ENCODE data around the gene AHSP.
"Not testable (repeated sequence)": the region's sequence is repeated elsewhere in the genome, so short reads cannot be mapped to it uniquely, and the experiment has no call there.

Gene AHSP

GRCh38 chr16:31503555-31503954 lies 24.1 kb upstream of the AHSP start:
- H3K36me3 ChIP-seq (ENCODE audit: control insufficient read depth, insufficient read depth, low read length): peaks cover 14% of the 10 kb centered on the region
- H3K27me3 ChIP-seq (ENCODE audit: control insufficient read depth, insufficient read depth, low read length); H3K27ac ChIP-seq (ENCODE audit: low read depth, low read length); H3K4me3 ChIP-seq (ENCODE audit: low read length); H3K4me1 ChIP-seq (ENCODE audit: control insufficient read depth, insufficient read depth, low read length); H3K9ac ChIP-seq (ENCODE audit: low read length): not testable (repeated sequence)

- Histone ChIP-seq H3K4me1 (ENCODE audit: control insufficient read depth, insufficient read depth, low read length) (peaks cover 12% of the 10 kb centered on the region), H3K36me3 (ENCODE audit: control insufficient read depth, insufficient read depth, low read length) (peaks cover 10% of the 10 kb centered on the region), H3K9ac (ENCODE audit: low read length) (no peak overlapping the region), H3K27ac (ENCODE audit: low read depth, low read length) (no peak overlapping the region), H3K27me3 (ENCODE audit: control insufficient read depth, insufficient read depth, low read length) (no peaks in the 10 kb centered on the region), H3K4me3 (ENCODE audit: low read length) (no peak overlapping the region)
These were observed 23.5 kb upstream of the AHSP start for GRCh38 chr16:31504159-31504558.

- Histone ChIP-seq H3K36me3 (ENCODE audit: control insufficient read depth, insufficient read depth, low read length) (no peaks in the 10 kb centered on the region), H3K4me1 (ENCODE audit: control insufficient read depth, insufficient read depth, low read length) (peaks cover 14% of the 10 kb centered on the region), H3K27ac (ENCODE audit: low read depth, low read length) (no peak overlapping the region), H3K27me3 (ENCODE audit: control insufficient read depth, insufficient read depth, low read length) (no peaks in the 10 kb centered on the region), H3K4me3 (ENCODE audit: low read length) (no peak overlapping the region), H3K9ac (ENCODE audit: low read length) (no peak overlapping the region)
These were observed 22.2 kb upstream of the AHSP start for GRCh38 chr16:31505483-31505882.

GRCh38 chr16:31507617-31507928 lies 20.1 kb upstream of the AHSP start:
- H3K36me3 ChIP-seq (ENCODE audit: control insufficient read depth, insufficient read depth, low read length): no peaks in the 10 kb centered on the region
- peak overlapping the region; percentile 95 for H3K27ac ChIP-seq (ENCODE audit: low read depth, low read length)
- peak overlapping the region; percentile 98 for H3K4me3 ChIP-seq (ENCODE audit: low read length)
- H3K9ac ChIP-seq (ENCODE audit: low read length): peak overlapping the region; percentile 99
- H3K27me3 ChIP-seq (ENCODE audit: control insufficient read depth, insufficient read depth, low read length): no peaks in the 10 kb centered on the region
- H3K4me1 ChIP-seq (ENCODE audit: control insufficient read depth, insufficient read depth, low read length): peaks cover 14% of the 10 kb centered on the region

GRCh38 chr16:31507929-31508705 lies 19.6 kb upstream of the AHSP start, which contains the start of gene RUSF1:
RUSF1 (minus strand) TSS chr16:31508391; CDS start chr16:31508373, 18 bp downstream.
- Histone ChIP-seq H3K4me1 (ENCODE audit: control insufficient read depth, insufficient read depth, low read length) (peaks cover 14% of the 10 kb centered on the region), H3K27me3 (ENCODE audit: control insufficient read depth, insufficient read depth, low read length) (no peaks in the 10 kb centered on the region), H3K9ac (ENCODE audit: low read length) (peak within 1 kb of the TSS; percentile 99), H3K27ac (ENCODE audit: low read depth, low read length) (peak within 1 kb of the TSS; percentile 95), H3K36me3 (ENCODE audit: control insufficient read depth, insufficient read depth, low read length) (no peaks in the 10 kb centered on the region), H3K4me3 (ENCODE audit: low read length) (peak within 1 kb of the TSS; percentile 98)

DNA sequence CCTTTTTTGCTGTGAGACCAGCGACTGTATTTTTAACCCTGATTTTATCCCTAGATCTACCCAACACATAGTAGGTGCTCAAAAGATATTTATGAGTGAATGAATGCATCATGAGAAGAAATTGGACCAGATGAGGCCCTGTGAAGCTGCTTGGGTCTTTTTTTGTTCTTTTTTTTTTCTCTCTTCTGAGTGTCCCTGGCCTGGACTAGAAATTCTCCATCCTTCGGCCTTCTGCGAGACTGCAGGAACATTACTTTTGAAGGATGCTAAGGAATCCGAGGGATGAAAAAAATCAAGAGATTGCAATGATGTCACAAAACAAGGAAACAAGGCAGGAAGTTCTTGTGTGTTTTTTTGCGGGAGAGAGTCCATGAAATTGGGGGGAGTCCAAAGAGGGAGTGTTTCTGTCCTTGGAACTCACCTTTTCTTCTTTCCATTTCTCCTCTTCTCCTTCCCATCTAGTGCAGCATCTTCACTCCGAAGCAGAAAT lies 18.9 kb upstream of the AHSP start:
- Histone ChIP-seq H3K9ac (ENCODE audit: low read length) (peak overlapping the region; percentile 99), H3K4me3 (ENCODE audit: low read length) (peak overlapping the region; percentile 98), H3K4me1 (ENCODE audit: control insufficient read depth, insufficient read depth, low read length) (peaks cover 14% of the 10 kb centered on the region), H3K27me3 (ENCODE audit: control insufficient read depth, insufficient read depth, low read length) (no peaks in the 10 kb centered on the region), H3K27ac (ENCODE audit: low read depth, low read length) (peak overlapping the region; percentile 95), H3K36me3 (ENCODE audit: control insufficient read depth, insufficient read depth, low read length) (no peaks in the 10 kb centered on the region)

DNA sequence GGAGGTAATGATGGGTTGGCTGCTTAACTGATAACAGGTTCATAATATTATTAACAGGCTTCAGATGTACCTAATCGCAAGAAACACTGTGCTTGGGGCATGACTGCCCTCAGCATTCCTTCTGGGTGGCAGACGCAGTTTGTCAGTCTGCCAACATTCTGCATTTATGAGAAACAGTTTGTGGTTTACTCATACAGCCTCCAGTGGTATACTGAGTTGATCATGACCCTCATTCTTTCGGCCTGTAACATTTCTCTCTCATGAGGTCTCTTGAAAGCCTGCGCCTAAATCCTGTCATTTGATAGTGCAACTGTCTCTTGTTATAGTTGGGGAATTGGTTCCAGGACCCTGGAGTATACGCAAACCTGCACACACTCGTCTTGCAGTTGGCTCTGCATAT lies 14.6 kb upstream of the AHSP start:
- Histone ChIP-seq H3K36me3 (ENCODE audit: control insufficient read depth, insufficient read depth, low read length) (no peaks in the 10 kb centered on the region), H3K4me1 (ENCODE audit: control insufficient read depth, insufficient read depth, low read length) (peaks cover 6% of the 10 kb centered on the region), H3K27me3 (ENCODE audit: control insufficient read depth, insufficient read depth, low read length) (no peaks in the 10 kb centered on the region), H3K4me3 (ENCODE audit: low read length) (no peak overlapping the region), H3K27ac (ENCODE audit: low read depth, low read length) (no peak overlapping the region), H3K9ac (ENCODE audit: low read length) (no peak overlapping the region)

- H3K9ac ChIP-seq (ENCODE audit: low read length): no peak overlapping the region
- no peaks in the 10 kb centered on the region for H3K36me3 ChIP-seq (ENCODE audit: control insufficient read depth, insufficient read depth, low read length)
- H3K27ac ChIP-seq (ENCODE audit: low read depth, low read length): no peak overlapping the region
- H3K4me3 ChIP-seq (ENCODE audit: low read length): no peak overlapping the region
- H3K27me3 ChIP-seq (ENCODE audit: control insufficient read depth, insufficient read depth, low read length): no peaks in the 10 kb centered on the region
- H3K4me1 ChIP-seq (ENCODE audit: control insufficient read depth, insufficient read depth, low read length): peaks cover 3% of the 10 kb centered on the region
These were observed 13.8 kb upstream of the AHSP start for GRCh38 chr16:31513884-31514283.

GRCh38 chr16:31517800-31518402 lies 9.8 kb upstream of the AHSP start:
- H3K36me3 ChIP-seq (ENCODE audit: control insufficient read depth, insufficient read depth, low read length): no peaks in the 10 kb centered on the region
- H3K27me3 ChIP-seq (ENCODE audit: control insufficient read depth, insufficient read depth, low read length): no peaks in the 10 kb centered on the region
- no peak overlapping the region for H3K27ac ChIP-seq (ENCODE audit: low read depth, low read length)
- no peak overlapping the region for H3K4me3 ChIP-seq (ENCODE audit: low read length)
- no peak overlapping the region for H3K9ac ChIP-seq (ENCODE audit: low read length)
- no peaks in the 10 kb centered on the region for H3K4me1 ChIP-seq (ENCODE audit: control insufficient read depth, insufficient read depth, low read length)

DNA sequence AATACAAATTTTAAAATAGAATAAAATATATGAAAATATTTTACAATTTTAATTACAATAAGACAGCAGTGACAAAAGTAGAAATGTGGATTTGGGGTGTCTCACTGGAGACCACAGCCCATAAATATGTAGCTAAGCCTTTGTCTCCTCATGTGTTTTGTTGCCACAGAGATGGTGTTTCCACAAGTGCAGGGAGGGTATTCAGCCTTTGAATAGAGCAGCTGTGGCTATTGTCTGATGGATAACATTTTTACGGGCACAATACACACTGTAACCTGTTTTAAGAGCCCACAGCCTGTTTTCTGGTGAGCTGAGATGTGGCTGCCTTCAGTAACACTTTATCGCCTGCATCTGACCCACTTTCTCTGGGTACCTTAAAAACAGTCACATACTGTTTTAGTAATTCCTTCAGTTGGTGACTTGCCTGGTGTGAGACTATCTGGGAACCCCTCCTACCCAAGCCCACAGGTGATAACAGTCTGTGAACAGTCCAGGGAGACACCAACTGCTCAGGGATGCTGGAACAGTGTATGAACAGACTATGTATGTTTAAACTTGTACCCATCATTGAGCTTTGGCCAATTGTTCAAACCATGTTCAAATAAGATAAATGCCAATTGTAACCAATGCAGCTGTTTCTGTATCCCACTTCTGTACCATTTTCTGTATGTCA lies 7.8 kb upstream of the AHSP start:
- Histone ChIP-seq H3K27ac (ENCODE audit: low read depth, low read length) (no peak overlapping the region), H3K4me1 (ENCODE audit: control insufficient read depth, insufficient read depth, low read length) (no peaks in the 10 kb centered on the region), H3K9ac (ENCODE audit: low read length) (no peak overlapping the region), H3K36me3 (ENCODE audit: control insufficient read depth, insufficient read depth, low read length) (no peaks in the 10 kb centered on the region), H3K27me3 (ENCODE audit: control insufficient read depth, insufficient read depth, low read length) (no peaks in the 10 kb centered on the region), H3K4me3 (ENCODE audit: low read length) (no peak overlapping the region)

DNA sequence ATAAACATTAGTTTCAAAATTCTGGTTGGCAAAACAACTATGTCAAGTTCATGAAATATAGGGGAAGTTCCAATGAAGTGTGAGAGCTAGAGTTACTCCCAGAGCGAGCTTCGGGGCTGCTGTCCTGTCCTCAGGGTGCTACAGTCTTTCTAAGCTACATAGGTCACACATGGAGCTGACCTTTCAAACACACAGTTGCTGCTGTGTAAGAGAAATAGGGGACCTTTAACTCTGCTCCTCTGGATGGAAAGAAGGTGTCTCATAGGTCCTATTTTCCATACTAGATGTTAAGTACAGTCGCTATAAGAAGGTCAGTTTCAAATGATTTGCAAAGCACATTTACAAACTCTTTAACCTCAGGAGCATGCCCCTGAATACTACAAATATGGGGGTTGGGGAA lies 6.3 kb upstream of the AHSP start:
- no peak overlapping the region for H3K4me3 ChIP-seq (ENCODE audit: low read length)
- H3K27me3 ChIP-seq (ENCODE audit: control insufficient read depth, insufficient read depth, low read length): no peaks in the 10 kb centered on the region
- H3K9ac ChIP-seq (ENCODE audit: low read length): no peak overlapping the region
- no peak overlapping the region for H3K27ac ChIP-seq (ENCODE audit: low read depth, low read length)
- H3K36me3 ChIP-seq (ENCODE audit: control insufficient read depth, insufficient read depth, low read length): no peaks in the 10 kb centered on the region
- no peaks in the 10 kb centered on the region for H3K4me1 ChIP-seq (ENCODE audit: control insufficient read depth, insufficient read depth, low read length)

GRCh38 chr16:31522071-31522470 lies 5.6 kb upstream of the AHSP start:
- Histone ChIP-seq H3K27ac (ENCODE audit: low read depth, low read length) (no peak overlapping the region), H3K9ac (ENCODE audit: low read length) (no peak overlapping the region), H3K4me3 (ENCODE audit: low read length) (no peak overlapping the region), H3K36me3 (ENCODE audit: control insufficient read depth, insufficient read depth, low read length) (no peaks in the 10 kb centered on the region), H3K27me3 (ENCODE audit: control insufficient read depth, insufficient read depth, low read length) (no peaks in the 10 kb centered on the region), H3K4me1 (ENCODE audit: control insufficient read depth, insufficient read depth, low read length) (no peaks in the 10 kb centered on the region)
